ENCODE results near the gene SH3PXD2A. TPM values are rescaled to one million over a fixed set of nuclear protein-coding genes. Genes with fewer than 3 reads are reported as not detected.

SH3PXD2A gene
- total and polyA plus RNA-seq, 7 donors, result 3.0 to 57.7 (median 10.6) TPM

DNA sequence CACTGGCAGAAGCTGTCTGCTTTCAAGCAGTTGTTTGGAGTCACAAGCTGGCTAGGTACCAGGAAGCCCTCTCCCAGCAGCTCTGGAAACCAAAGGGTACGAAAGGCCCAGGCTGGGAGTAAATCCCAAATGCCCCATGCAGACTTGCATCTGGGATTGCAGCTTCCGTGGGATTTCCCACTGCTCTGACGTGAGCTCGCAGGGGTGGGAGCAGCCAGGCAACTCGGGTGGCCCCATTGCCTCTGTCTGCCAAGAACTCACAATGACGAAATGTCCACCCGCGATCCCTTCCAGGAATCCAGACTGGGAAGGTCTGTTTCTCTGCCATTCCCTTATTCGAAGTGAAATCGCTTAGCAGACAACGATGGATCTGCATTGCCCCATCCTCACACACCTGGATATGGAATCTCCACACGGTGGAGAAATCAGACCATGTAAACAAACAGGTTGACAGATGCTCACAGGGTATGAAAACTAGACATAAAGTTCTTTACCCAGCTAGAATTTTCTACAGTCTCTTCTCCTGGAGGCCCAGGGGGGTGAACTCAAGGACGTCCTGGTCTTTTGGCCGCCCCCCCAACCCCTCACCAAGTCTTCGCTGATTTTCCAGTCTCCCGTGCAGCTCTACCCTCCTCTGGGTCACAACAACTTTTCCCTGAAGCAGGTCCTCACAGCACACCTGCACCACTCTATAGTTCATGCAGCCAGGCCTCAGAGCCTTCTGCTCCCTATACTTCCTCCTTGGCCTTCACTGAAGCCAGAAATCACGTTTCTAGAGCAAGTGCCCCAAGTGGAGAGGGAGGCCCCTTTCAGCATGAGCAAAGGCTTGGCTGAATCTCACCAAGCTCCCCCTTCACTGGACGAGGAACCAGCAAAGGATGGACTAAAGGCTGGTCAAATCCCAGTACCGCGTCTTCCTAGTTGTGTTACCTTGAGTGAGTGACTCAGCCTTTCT, 20.0 kb downstream of the SH3PXD2A start:
- ATAC-seq, result peak in 2 of 4 donors; percentile 25 to 32
- Histone ChIP-seq H3K27me3 (ENCODE audit: insufficient read depth in 3 of 3, low read length in 2 of 3) (no peaks in the 10 kb centered on the region), H3K4me1 (peaks cover 71% of the 10 kb centered on the region), H3K36me3 (ENCODE audit: insufficient read depth in 1 of 2, low read depth in 1 of 2) (no peaks in the 10 kb centered on the region), H3K27ac (peak overlapping the region; percentile 69), H3K4me3 (no peak overlapping the region), H3K9me3 (no peaks in the 10 kb centered on the region)
- DNase-seq, result peak; percentile 70 to 82
- WGBS, 3 donors, result 40 to 43% (median 43%) methylated on average over 20 of the region's 20 CpGs
- TF ChIP-seq, protein P1, sequence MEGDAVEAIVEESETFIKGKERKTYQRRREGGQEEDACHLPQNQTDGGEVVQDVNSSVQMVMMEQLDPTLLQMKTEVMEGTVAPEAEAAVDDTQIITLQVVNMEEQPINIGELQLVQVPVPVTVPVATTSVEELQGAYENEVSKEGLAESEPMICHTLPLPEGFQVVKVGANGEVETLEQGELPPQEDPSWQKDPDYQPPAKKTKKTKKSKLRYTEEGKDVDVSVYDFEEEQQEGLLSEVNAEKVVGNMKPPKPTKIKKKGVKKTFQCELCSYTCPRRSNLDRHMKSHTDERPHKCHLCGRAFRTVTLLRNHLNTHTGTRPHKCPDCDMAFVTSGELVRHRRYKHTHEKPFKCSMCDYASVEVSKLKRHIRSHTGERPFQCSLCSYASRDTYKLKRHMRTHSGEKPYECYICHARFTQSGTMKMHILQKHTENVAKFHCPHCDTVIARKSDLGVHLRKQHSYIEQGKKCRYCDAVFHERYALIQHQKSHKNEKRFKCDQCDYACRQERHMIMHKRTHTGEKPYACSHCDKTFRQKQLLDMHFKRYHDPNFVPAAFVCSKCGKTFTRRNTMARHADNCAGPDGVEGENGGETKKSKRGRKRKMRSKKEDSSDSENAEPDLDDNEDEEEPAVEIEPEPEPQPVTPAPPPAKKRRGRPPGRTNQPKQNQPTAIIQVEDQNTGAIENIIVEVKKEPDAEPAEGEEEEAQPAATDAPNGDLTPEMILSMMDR (IDR thresholded peaks at IDR 0.05), result no peak
- intact Hi-C loops (cut with DNase I), result no loop called here

DNA sequence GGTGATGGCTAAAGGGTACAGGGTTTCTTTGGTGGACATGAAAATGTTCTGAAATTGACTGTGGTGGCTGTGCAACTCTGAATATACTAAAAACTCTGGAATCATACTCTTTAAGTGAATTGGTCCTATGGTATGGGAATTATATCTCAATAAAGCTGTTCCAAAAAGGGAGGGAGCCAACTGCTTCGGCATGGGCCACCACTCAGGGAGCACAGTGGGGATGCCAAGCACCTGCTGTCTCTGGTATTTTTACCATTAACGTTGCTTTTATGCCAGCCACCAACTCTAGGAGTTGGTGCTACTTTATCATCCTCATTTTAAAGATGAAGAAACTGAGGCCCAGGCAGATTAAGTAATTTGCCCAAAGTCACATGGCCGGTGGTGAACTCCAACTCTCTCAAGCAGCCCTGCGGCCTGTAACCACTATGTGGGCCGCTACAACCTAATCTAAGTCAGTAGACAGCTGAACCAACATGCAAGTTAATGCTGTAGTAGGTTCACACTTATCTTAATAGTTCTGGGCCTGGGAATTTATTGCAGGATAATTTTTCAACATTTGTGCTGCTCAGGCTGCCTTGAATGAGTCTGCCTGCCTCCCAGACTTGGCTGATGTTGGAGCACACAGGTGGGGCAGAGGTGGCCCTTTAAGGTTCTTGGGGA, 20.8 kb downstream of the SH3PXD2A start:
- TF ChIP-seq, protein P1 (IDR thresholded peaks at IDR 0.05), result no peak
- H3K4me1 ChIP-seq, result peaks cover 64% of the 10 kb centered on the region
- ATAC-seq, result peak in 1 of 4 donors; percentile 38

DNA sequence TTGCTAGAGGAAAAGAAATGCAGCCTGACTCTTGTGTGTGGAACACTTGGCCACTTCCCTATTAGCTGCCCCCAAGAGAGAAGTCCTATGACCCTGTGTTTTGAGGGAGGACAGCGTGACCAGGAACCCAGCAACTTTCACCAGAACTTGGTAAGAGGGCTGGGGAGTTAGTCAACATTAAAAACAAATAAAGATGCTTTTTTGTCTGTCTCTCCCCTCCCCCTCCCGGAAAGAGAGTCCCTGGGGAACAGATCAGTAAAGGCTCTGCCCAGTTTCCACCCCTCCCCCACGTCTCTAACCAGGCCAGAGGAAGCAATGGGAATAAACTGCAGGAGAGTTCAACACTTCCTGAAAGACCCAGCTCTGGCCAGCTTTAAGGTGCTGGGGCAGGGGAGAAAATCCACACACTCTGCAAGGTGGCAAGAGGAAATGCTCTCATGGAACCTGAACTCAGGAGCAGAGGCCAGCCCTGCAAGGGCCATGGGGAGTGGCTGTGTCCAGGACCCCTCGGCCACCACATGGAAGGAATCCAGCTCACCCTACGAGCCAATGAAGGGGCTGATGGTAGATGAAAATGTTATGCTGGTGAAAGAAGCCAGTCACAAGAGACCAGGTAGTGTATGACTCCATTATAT, 21.5 kb downstream of the SH3PXD2A start:
- no peaks in the 10 kb centered on the region for H3K36me3 ChIP-seq (ENCODE audit: insufficient read depth in 1 of 2, low read depth in 1 of 2)
- H3K4me1 ChIP-seq, result peaks cover 57% of the 10 kb centered on the region
- H3K4me3 ChIP-seq, result no peak overlapping the region
- 41 to 50% (median 49%) methylated on average over 5 of the region's 5 CpGs for WGBS, 3 donors
- ATAC-seq (peak in 3 of 4 donors; percentile 38 to 45 (median 41)), DNase-seq (peak; percentile 47 to 75)
- TF ChIP-seq, protein P1 (IDR thresholded peaks at IDR 0.05), result no peak
- H3K27ac ChIP-seq, result peak overlapping the region; percentile 69
- no peaks in the 10 kb centered on the region for H3K9me3 ChIP-seq
- no peaks in the 10 kb centered on the region for H3K27me3 ChIP-seq (ENCODE audit: insufficient read depth in 3 of 3, low read length in 2 of 3)
- intact Hi-C loops (cut with DNase I), result no loop called here

More for the DNA sequence above, 20.8 kb downstream of the SH3PXD2A start:
- no peaks in the 10 kb centered on the region for H3K27me3 ChIP-seq (ENCODE audit: insufficient read depth in 3 of 3, low read length in 2 of 3)
- WGBS, 3 donors, result 34 to 49% (median 37%) methylated on average over 5 of the region's 5 CpGs
- peak overlapping the region; percentile 69 for H3K27ac ChIP-seq
- no peaks in the 10 kb centered on the region for H3K36me3 ChIP-seq (ENCODE audit: insufficient read depth in 1 of 2, low read depth in 1 of 2)
- DNase-seq, result no peak
- H3K4me3 ChIP-seq, result no peak overlapping the region
- intact Hi-C loops (cut with DNase I), result no loop called here
- no peaks in the 10 kb centered on the region for H3K9me3 ChIP-seq

DNA sequence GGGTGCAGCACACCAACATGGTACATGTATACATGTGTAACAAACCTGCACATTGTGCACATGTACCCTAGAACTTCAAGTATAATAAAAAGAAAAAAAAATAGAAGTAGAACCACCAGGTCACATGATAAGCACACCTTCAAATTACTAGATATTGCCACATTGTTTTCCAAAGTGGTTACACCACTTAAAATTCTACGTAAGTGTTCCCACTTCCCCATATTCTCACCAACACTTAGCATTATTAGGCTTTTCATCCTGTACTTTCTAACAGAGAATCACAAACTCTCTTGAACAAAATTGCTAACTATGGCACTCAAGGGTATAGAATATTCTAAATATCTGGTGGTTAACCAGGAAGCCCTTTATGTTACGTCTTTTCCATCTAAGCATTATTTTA, 22.6 kb downstream of the SH3PXD2A start:
- no peaks in the 10 kb centered on the region for H3K36me3 ChIP-seq (ENCODE audit: insufficient read depth in 1 of 2, low read depth in 1 of 2)
- intact Hi-C loops (cut with DNase I), result no loop called here
- H3K27ac ChIP-seq, result peak overlapping the region; percentile 69
- 95 to 100% (median 98%) methylated on average over 2 of the region's 2 CpGs for WGBS, 3 donors
- H3K9me3 ChIP-seq, result no peaks in the 10 kb centered on the region
- peaks cover 50% of the 10 kb centered on the region for H3K4me1 ChIP-seq
- H3K4me3 ChIP-seq, result no peak overlapping the region
- H3K27me3 ChIP-seq (ENCODE audit: insufficient read depth in 3 of 3, low read length in 2 of 3), result no peaks in the 10 kb centered on the region
- TF ChIP-seq, protein P1 (IDR thresholded peaks at IDR 0.05), result no peak
- no peak for ATAC-seq
- DNase-seq, result no peak
